Fibroblast of skin of left biceps (primary cell): Measurements from ENCODE around the gene MIA2.
"Not testable (repeated sequence)": the region's sequence is repeated elsewhere in the genome, so short reads cannot be mapped to it uniquely, and the experiment has no call there.

ENCODE experiments used
- DNase-seq, 2 experiments: peaks; one replicate each; pipeline ENCODE4 v3.0.0-alpha.2; 2013; ENCODE audit warnings: low read depth in 2 of 2

Gene MIA2

DNA sequence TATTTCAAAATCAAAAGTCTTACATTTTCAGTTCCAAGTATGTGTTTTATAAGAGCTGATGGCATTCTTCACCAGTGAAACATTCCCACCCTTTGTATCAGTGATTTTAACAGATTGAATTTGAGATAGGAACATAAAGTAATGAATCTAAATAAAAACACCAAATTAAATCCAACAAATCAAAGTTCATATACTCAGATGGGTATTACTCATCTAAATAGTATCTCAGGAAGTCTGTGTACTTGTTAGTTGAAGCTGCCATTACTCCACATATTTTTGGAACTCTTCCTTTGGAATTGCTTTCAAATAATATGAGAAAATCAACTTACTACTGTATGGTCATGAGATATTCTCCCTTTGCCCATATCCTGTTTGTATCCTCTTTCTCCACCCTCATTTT lies 89.1 kb downstream of the MIA2 start:
- DNase-seq = peak in 1 of 2 experiments; percentile 2

GRCh38 chr14:39324097-39324496 lies 90.4 kb downstream of the MIA2 start:
- DNase-seq = no peak

- DNase-seq = no peak
Observed at GRCh38 chr14:39339003-39339402, 105.3 kb downstream of the MIA2 start.

GRCh38 chr14:39341126-39341525 lies 107.4 kb downstream of the MIA2 start:
- not testable (repeated sequence) for DNase-seq

- no peak for DNase-seq
Observed at GRCh38 chr14:39342768-39343167, 109.1 kb downstream of the MIA2 start.

GRCh38 chr14:39343614-39344013 lies 109.9 kb downstream of the MIA2 start:
- DNase-seq = no peak

DNA sequence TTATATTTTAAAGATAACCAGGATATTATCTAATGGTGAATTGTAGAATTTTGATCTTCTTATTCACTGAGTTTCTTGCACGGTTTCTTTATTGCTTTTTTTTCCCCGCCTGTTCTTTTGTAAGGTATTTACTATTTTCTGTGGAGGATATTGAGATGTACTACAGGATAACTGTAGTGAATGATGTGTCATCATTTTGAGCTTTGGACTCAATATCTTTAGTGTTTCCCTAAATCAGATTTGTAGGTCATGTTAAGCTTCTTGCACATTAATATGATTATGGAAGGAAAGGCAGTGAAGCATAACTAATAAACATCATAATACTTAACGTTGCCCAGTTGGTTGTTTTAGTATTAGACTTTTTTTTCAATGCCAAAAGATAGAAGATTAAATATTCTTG lies 117.2 kb downstream of the MIA2 start:
- no peak for DNase-seq

GRCh38 chr14:39351708-39352107 lies 118.0 kb downstream of the MIA2 start:
- DNase-seq = no peak

- DNase-seq = not testable (repeated sequence)
Observed at GRCh38 chr14:39359069-39359468, 125.4 kb downstream of the MIA2 start.

DNA sequence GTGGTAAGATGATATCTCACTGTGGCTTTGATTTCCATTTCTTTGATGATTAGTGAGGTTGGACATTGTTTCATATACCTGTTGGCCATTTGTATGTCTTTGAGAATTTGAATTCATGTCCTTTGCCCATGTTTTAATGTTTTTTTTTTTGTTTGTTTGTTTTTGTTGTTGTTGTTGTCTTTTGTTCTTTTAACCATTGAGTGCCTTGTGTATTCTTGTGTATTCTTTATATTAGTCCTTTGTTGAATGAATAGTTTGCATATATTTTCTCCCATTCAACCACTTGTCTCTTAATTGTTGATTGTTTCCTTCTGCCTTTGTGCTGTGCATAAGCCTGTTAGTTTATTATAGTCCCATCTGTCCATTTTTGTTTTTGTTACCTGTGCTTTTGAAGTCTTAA lies 126.6 kb downstream of the MIA2 start:
- no peak for DNase-seq

GRCh38 chr14:39361556-39361955 lies 127.8 kb downstream of the MIA2 start:
- not testable (repeated sequence) for DNase-seq

DNA sequence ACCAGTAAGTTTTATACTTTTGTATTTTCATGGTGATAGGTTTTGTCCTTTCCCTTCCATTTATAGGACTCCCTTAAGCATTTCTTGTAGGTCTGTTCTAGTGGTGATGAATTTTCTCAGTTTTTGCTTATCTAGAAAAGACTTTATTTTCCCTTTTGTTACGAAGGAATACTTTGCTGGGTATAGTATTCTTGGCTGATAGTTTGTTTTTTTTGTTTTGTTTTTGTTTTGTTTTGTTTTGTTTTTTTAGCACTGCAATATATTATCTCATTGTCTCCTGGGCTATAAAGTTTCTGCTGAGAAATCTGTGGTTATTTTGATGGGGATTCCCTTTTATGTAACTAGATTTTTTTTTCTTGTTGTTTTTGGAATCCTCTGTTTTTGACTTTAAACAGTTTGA lies 130.8 kb downstream of the MIA2 start:
- DNase-seq = no peak

DNA sequence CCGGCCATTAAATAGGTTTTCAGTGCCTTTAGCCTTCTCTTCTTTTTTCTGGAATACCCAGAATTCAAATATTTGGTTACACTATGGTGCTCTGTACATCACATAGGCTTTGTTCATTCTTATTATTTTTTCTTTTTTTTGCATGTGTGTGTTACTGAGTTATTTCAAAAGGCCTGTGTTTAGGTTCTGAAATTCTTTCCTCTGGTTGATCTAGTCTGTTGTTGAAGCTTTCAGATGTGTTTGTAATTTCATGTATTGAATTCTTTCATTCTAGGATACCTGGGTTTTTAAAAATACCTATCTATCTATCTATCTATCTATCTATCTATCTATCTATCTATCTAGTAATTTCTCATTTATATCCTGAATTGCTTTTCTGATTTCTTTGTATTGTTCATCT lies 131.6 kb downstream of the MIA2 start:
- DNase-seq = no peak

GRCh38 chr14:39366460-39367386 lies 133.0 kb downstream of the MIA2 start:
- no peak for DNase-seq

GRCh38 chr14:39367387-39367751 lies 133.7 kb downstream of the MIA2 start:
- DNase-seq = no peak

DNA sequence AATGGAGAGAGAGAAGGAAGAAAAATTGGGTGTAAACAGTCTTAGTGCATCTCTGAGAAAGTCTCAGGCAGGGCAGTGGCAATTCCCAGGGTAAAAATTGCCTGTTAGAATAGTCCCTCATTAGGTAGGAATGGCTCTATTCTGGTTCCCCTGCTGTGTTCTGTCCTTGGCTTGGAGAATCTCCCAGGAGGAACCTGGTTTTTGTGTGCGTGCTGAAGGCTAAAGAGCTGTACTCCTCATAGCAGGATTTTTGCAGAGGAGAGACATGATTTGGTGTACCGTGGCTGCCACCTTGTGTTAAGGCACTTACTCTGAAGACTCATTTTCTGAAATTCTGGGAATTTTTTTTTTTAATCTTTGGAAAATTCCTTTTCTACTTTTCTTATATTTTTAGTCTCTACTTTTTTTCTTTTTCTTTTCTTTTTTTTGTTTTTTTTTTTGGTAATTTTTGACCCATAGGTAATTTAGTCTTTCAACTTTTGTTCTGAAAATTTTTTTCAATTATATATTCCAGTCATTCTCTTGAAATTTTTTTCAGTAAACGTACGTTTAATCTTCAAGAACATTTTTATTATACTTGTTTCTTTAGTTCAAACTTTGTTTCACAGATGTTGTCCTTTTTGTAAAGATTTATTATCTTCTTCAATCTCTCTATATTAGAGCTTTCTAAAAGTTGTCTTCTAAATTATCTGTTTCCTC lies 134.7 kb downstream of the MIA2 start:
- peak; percentile 39 to 40 for DNase-seq

DNA sequence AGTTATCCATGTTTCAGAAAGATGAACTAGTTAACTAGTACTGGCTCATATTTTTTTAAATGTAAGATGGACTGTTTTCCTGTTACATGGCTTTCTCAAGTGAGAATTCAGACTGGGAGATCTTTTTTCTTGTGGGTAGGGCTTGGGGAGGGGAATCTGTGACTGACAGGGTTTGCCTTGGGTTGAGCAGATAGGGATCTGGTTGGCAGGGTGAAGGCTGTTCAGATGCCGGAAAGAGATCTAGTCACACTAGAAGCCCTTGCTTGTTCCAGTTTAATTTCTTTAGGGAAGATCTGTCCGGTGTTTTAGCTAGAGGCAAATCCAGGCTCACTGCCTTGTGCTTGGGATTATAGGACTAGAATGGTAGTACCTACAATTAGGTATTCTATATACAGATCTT lies 135.3 kb downstream of the MIA2 start:
- DNase-seq = no peak

GRCh38 chr14:39370415-39370814 lies 136.7 kb downstream of the MIA2 start:
- no peak for DNase-seq

GRCh38 chr14:39372656-39373055 lies 138.9 kb downstream of the MIA2 start:
- DNase-seq = peak in 1 of 2 experiments; percentile 5

- peak; percentile 48 to 54 for DNase-seq
Observed at GRCh38 chr14:39374851-39375250, 141.1 kb downstream of the MIA2 start.

DNA sequence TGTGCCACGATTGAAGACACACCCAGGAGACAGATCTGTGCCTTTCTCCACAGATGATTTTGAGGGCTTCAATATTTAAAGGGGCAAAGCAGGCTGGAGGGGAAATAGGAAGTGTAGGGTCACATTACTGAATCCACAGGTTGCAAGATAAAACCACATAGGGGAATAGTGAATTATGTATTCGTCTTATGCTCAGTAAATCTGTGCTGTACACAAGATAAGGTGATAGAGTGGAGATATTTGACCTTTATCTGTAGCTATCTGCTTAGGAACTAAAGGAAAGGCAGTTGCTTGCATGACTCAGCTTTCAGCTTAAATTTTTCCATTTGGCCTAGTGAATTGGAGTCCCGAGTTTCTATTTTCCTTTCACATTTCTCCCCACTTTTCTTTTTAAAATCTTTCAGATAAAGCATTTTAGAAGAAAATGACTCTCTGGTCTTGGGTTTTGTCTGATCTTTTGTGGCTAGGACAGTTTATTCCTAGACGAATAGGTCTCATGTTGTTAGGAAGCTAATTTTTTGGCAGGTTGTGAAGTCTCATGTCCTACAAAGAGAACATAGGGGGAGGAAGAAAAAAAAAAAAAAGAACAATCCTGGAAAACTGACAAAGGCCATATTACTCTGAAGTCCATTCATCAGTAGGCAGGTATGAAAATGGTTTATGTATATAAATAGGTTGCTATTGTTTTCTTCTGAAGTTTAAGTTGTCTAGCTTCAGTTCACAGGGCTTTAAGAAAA lies 143.1 kb downstream of the MIA2 start:
- DNase-seq = no peak

DNA sequence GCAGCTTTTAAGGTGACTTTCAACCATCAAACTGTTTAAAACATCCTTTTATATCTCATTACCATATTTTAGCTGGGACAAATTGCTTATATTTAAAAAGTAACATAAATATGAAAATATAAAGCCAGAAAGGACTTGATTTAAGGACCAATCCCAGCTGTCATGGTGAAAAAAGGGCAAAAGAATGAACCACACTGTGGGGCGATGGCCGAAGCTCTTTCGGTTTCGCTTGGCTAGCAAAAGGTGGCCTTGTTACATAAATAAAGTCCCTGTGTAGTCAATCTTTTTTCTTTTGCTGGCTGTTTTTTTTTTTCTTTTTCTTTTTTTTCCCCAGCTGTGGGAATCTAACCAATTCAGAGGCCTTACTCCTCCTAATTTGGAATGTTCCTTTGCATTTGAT lies 147.7 kb downstream of the MIA2 start:
- DNase-seq = no peak
